GM12878 (cell line): Measurements from ENCODE around the gene IL6R.

ENCODE experiments used
- ASH2L ChIP-seq: fragments of 300-600, 200-600 bp; sonication (generic); IDR thresholded peaks from 2 replicates; pipeline ENCODE4 v1.6.1; 2017; ENCODE audit warnings: low read depth, mild to moderate bottlenecking, borderline replicate concordance
- CTCF ChIP-seq, 3 experiments: IDR thresholded peaks in 2 of 3; conservative IDR thresholded peaks in 1 of 3; 2 replicates each; pipeline ENCODE4 v1.5.1; 2011; ENCODE audit warnings: low read depth in 3 of 3, low read length in 3 of 3, mild to moderate bottlenecking in 3 of 3, control low read depth in 2 of 3, moderate library complexity in 2 of 3, inconsistent platforms in 1 of 3, mixed read lengths in 1 of 3; ENCODE audit not compliant: control insufficient read depth in 2 of 3, insufficient read depth in 1 of 3; ENCODE audit errors: extremely low read depth in 1 of 3
- POLR2AphosphoS5 ChIP-seq: IDR thresholded peaks from 2 replicates; pipeline ENCODE4 v1.6.1; 2011; ENCODE audit warnings: mild to moderate bottlenecking, low read length, inconsistent platforms
- RAD21 ChIP-seq: IDR thresholded peaks from 2 replicates; pipeline ENCODE4 v1.6.1; 2011; ENCODE audit warnings: mild to moderate bottlenecking, low read depth, low read length, moderate library complexity; ENCODE audit not compliant: insufficient read depth
- SMAD1 ChIP-seq: fragments of 450-650 bp; IDR thresholded peaks from 2 replicates; pipeline ENCODE4 v1.6.1; 2018; ENCODE audit warnings: mild to moderate bottlenecking, low read depth; ENCODE audit not compliant: partially characterized antibody
- ZBTB4 ChIP-seq: fragments of 450-650 bp; formaldehyde crosslinking; IDR thresholded peaks from 2 replicates; pipeline ENCODE4 v1.4.0; 2022; ENCODE audit warnings: mild to moderate bottlenecking, moderate library complexity

- TF ChIP-seq POLR2AphosphoS5 (no peak), ZBTB4 (CRISPR knock-in tag) (no peak), SMAD1 (no peak), CTCF (IDR thresholded peaks at IDR 0.05 in 2 of 3, conservative IDR thresholded peaks at IDR 0.05 in 1 of 3; ENCODE audit: control insufficient read depth in 2 of 3, extremely low read depth in 1 of 3, insufficient read depth in 1 of 3, low read depth in 3 of 3, low read length in 3 of 3) (no peak), ASH2L (no peak), RAD21 (no peak)
These were observed 44.9 kb upstream of the IL6R start for GRCh38 chr1:154360288-154360687.
